Measurements from ENCODE around the gene CNGB1. TPM values are rescaled to one million over a fixed set of nuclear protein-coding genes. Genes with fewer than 3 reads are reported as not detected.

CNGB1 gene
- total RNA-seq, 1 donor from 2014 or later, result 0.19 TPM

GRCh38 chr16:57995721-57996405, 24.9 kb upstream of the CNGB1 start:
- H3K27me3 Mint-ChIP-seq, result no peaks in the 10 kb centered on the region
- DNase-seq (ENCODE audit: extremely low spot score, unreplicated experiment), result no peak

GRCh38 chr16:57994778-57995177, 23.9 kb upstream of the CNGB1 start:
- peak; percentile 65 for TF ChIP-seq CTCF (conservative IDR thresholded peaks at IDR 0.05)
- Mint-ChIP-seq H3K4me3 (peak overlapping the region; percentile 52), H3K4me1 (ENCODE audit: unreplicated experiment) (peaks cover 16% of the 10 kb centered on the region), H3K36me3 (peaks cover 3% of the 10 kb centered on the region), H3K27ac (peak overlapping the region; percentile 69), H3K9me3 (no peaks in the 10 kb centered on the region), H3K27me3 (no peaks in the 10 kb centered on the region)
- DNase-seq (ENCODE audit: extremely low spot score, unreplicated experiment), result no peak

More at GRCh38 chr16:57995721-57996405, 24.9 kb upstream of the CNGB1 start:
- no peak for TF ChIP-seq CTCF (conservative IDR thresholded peaks at IDR 0.05)
- Mint-ChIP-seq H3K27ac (peak overlapping the region; percentile 66), H3K36me3 (peaks cover 3% of the 10 kb centered on the region), H3K4me3 (no peak overlapping the region), H3K4me1 (ENCODE audit: unreplicated experiment) (peaks cover 16% of the 10 kb centered on the region), H3K9me3 (no peaks in the 10 kb centered on the region)

- no peak for DNase-seq (ENCODE audit: extremely low spot score, unreplicated experiment)
- H3K27ac Mint-ChIP-seq, result peak overlapping the region; percentile 69
- H3K4me3 Mint-ChIP-seq, result peak overlapping the region; percentile 52
- no peak for TF ChIP-seq CTCF (conservative IDR thresholded peaks at IDR 0.05)
- H3K36me3 Mint-ChIP-seq, result peaks cover 3% of the 10 kb centered on the region
- no peaks in the 10 kb centered on the region for H3K9me3 Mint-ChIP-seq
- H3K27me3 Mint-ChIP-seq, result no peaks in the 10 kb centered on the region
- H3K4me1 Mint-ChIP-seq (ENCODE audit: unreplicated experiment), result peaks cover 15% of the 10 kb centered on the region
Measured at GRCh38 chr16:57994361-57994760, 23.4 kb upstream of the CNGB1 start.

GRCh38 chr16:57993897-57994296, 23.0 kb upstream of the CNGB1 start:
- no peak for TF ChIP-seq CTCF (conservative IDR thresholded peaks at IDR 0.05)
- Mint-ChIP-seq H3K36me3 (peaks cover 3% of the 10 kb centered on the region), H3K9me3 (no peaks in the 10 kb centered on the region), H3K27me3 (no peaks in the 10 kb centered on the region), H3K4me1 (ENCODE audit: unreplicated experiment) (peaks cover 11% of the 10 kb centered on the region), H3K27ac (no peak overlapping the region), H3K4me3 (no peak overlapping the region)
- no peak for DNase-seq (ENCODE audit: extremely low spot score, unreplicated experiment)

- Mint-ChIP-seq H3K9me3 (no peaks in the 10 kb centered on the region), H3K36me3 (peaks cover 3% of the 10 kb centered on the region), H3K27ac (peak overlapping the region; percentile 97), H3K4me3 (no peak overlapping the region), H3K27me3 (no peaks in the 10 kb centered on the region), H3K4me1 (ENCODE audit: unreplicated experiment) (peaks cover 8% of the 10 kb centered on the region)
- TF ChIP-seq CTCF (conservative IDR thresholded peaks at IDR 0.05), result no peak
- no peak for DNase-seq (ENCODE audit: extremely low spot score, unreplicated experiment)
Measured at GRCh38 chr16:57993438-57993837, 22.5 kb upstream of the CNGB1 start.

Data from type B pancreatic cell (in vitro differentiated cells).